ENCODE measurements around the gene FANCC.

Gene FANCC

DNA sequence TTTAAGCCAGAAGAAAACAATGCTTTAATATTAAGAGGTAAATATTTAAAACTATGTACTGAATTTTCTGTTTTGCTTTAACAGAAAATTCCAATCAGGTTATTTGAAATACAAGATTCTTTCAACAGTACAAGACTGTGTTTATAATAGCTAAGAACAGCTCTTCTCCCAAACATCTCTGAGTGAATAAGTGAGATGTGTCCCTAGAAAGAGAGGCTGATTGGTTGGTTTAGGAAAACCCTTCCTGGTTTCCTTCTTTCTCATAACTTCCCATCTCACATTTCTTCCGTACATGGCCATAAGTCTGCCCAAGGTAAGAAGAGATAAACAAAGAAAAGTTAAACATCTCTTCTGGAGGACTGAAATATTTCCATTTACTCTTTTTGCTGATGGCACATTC lies 145.9 kb downstream of the FANCC start:
- DNase-seq = no peak
- Mint-ChIP-seq H3K4me1 (peaks cover 14% of the 10 kb centered on the region), H3K36me3 (peaks cover 17% of the 10 kb centered on the region), H3K27ac (no peak overlapping the region), H3K9me3 (no peaks in the 10 kb centered on the region), H3K4me3 (no peak overlapping the region), H3K27me3 (no peaks in the 10 kb centered on the region)
- CTCF ChIA-PET = no interaction called here

GRCh38 chr9:95171001-95171400 lies 146.5 kb downstream of the FANCC start:
- CTCF ChIA-PET = no interaction called here
- H3K36me3 Mint-ChIP-seq = peaks cover 17% of the 10 kb centered on the region
- no peak overlapping the region for H3K4me3 Mint-ChIP-seq
- H3K9me3 Mint-ChIP-seq = no peaks in the 10 kb centered on the region
- H3K4me1 Mint-ChIP-seq = peaks cover 14% of the 10 kb centered on the region
- no peaks in the 10 kb centered on the region for H3K27me3 Mint-ChIP-seq
- DNase-seq = no peak
- H3K27ac Mint-ChIP-seq = no peak overlapping the region

GRCh38 chr9:95167998-95168397 lies 149.5 kb downstream of the FANCC start:
- no peak overlapping the region for H3K27ac Mint-ChIP-seq
- peak; percentile 73 for DNase-seq

DNA sequence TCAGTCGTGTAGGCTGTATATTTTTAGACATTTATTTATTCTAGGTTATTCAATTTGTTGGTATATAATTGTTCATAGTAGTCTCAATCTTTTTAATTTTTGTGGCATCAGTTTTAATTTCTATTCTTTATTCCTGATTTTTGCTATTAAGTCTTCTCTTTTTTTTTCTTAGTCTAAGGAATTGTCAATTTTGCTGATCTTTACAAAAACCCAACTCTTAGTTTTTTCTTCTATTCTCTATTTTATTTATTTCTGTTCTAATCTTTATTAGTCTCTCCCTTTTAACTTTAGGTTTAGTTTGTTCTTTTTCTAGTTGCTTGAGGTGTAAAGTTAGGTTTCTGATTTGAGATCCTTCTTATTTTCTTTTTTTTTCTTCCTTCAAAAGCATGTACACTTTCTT lies 152.5 kb downstream of the FANCC start:
- H3K4me3 Mint-ChIP-seq = no peak overlapping the region
- H3K27me3 Mint-ChIP-seq = no peaks in the 10 kb centered on the region
- H3K4me1 Mint-ChIP-seq = peaks cover 3% of the 10 kb centered on the region
- no peak for DNase-seq
- peaks cover 23% of the 10 kb centered on the region for H3K36me3 Mint-ChIP-seq
- CTCF ChIA-PET = no interaction called here
- no peak overlapping the region for H3K27ac Mint-ChIP-seq
- H3K9me3 Mint-ChIP-seq = peaks cover 3% of the 10 kb centered on the region

More at GRCh38 chr9:95167998-95168397, 149.5 kb downstream of the FANCC start:
- Mint-ChIP-seq H3K4me3 (no peak overlapping the region), H3K36me3 (peaks cover 19% of the 10 kb centered on the region), H3K4me1 (peaks cover 14% of the 10 kb centered on the region), H3K9me3 (peaks cover 2% of the 10 kb centered on the region), H3K27me3 (no peaks in the 10 kb centered on the region)
- CTCF ChIA-PET = interaction anchor here (0.6 to 3.2 kb wide), 23 partner anchors 11 to 1045 kb away, joined by 3 to 33 read pairs (median 4); no protein-coding TSS in a partner anchor

DNA sequence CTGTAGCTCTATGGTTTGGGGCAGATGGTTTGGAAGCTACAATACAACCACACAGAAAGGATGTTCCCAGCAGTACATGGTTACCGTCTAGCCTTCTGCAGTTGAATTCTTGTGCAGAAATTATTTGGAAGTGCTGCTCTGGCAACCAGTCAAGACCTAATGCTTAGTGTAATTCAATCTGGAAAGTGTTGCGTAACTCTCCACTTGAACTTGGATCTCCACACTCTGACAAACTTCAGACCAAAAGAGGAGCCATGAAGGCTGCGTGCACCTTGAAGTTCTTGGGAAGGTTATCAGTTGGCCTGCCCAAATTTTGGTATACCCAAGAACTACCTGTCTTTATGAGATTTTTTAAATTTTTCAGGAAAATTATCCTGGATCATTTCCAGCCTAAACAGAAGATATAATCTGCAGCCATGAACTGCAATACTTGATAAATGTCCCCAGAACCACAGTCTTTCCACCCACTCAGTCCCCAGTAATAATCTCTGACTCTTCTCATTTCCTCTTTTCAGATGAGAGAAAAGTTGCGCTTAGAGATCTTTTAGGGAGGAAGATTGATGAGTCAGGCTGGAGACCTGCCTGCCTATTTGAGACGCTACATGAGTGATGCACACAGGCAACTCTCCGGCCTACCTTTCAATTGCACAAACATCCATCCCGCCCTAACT lies 159.9 kb downstream of the FANCC start:
- DNase-seq = no peak
- no peaks in the 10 kb centered on the region for H3K27me3 Mint-ChIP-seq
- peaks cover 11% of the 10 kb centered on the region for H3K4me1 Mint-ChIP-seq
- H3K4me3 Mint-ChIP-seq = no peak overlapping the region
- H3K9me3 Mint-ChIP-seq = peaks cover 1% of the 10 kb centered on the region
- H3K27ac Mint-ChIP-seq = no peak overlapping the region
- CTCF ChIA-PET = interaction anchor here (5.8 kb wide), 1 partner anchor 10 kb away, joined by 25 read pairs; no protein-coding TSS in a partner anchor
- H3K36me3 Mint-ChIP-seq = peaks cover 11% of the 10 kb centered on the region

DNA sequence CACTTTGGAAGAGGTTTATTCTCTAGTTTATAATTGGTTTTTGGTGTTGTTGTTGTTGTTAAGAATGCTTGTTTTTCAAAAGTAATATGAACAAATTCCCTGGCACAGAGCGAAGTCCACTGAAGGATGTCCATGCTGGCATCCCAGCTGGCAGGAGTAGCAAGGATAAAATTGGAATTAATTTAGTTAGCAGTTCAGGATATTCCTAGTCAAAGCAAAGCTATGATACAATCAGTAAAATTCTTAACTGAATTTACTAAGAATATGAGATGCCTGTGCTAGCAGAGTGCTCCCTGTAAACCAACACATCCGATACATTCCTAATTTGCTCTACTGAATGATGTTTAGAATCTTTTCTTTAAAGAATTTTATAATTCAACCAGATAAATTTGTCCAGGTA lies 161.4 kb downstream of the FANCC start:
- H3K36me3 Mint-ChIP-seq = peaks cover 9% of the 10 kb centered on the region
- CTCF ChIA-PET = interaction anchor here (5.8 kb wide), 1 partner anchor 12 kb away, joined by 25 read pairs; no protein-coding TSS in a partner anchor
- H3K4me3 Mint-ChIP-seq = no peak overlapping the region
- H3K4me1 Mint-ChIP-seq = peaks cover 15% of the 10 kb centered on the region
- DNase-seq = no peak
- no peaks in the 10 kb centered on the region for H3K27me3 Mint-ChIP-seq
- H3K9me3 Mint-ChIP-seq = peaks cover 1% of the 10 kb centered on the region
- H3K27ac Mint-ChIP-seq = no peak overlapping the region

GRCh38 chr9:95155220-95155619 lies 162.3 kb downstream of the FANCC start:
- CTCF ChIA-PET = interaction anchor here (5.8 kb wide), 1 partner anchor 12 kb away, joined by 25 read pairs; no protein-coding TSS in a partner anchor
- H3K4me1 Mint-ChIP-seq = peaks cover 15% of the 10 kb centered on the region
- peaks cover 3% of the 10 kb centered on the region for H3K36me3 Mint-ChIP-seq
- no peaks in the 10 kb centered on the region for H3K27me3 Mint-ChIP-seq
- peaks cover under 1% of the 10 kb centered on the region for H3K9me3 Mint-ChIP-seq
- no peak overlapping the region for H3K4me3 Mint-ChIP-seq
- H3K27ac Mint-ChIP-seq = no peak overlapping the region
- DNase-seq = no peak

- Mint-ChIP-seq H3K27me3 (no peaks in the 10 kb centered on the region), H3K36me3 (peaks cover 2% of the 10 kb centered on the region), H3K4me1 (peaks cover 18% of the 10 kb centered on the region), H3K4me3 (no peak overlapping the region), H3K27ac (no peak overlapping the region), H3K9me3 (no peaks in the 10 kb centered on the region)
- CTCF ChIA-PET = interaction anchor here (1.0 to 1.3 kb wide), 2 partner anchors 19 to 24 kb away, joined by 3 to 4 read pairs; no protein-coding TSS in a partner anchor
- no peak for DNase-seq
These were observed 166.6 kb downstream of the FANCC start for GRCh38 chr9:95150903-95151302.

- Mint-ChIP-seq H3K9me3 (no peaks in the 10 kb centered on the region), H3K4me3 (no peak overlapping the region), H3K4me1 (peaks cover 10% of the 10 kb centered on the region), H3K27ac (no peak overlapping the region), H3K36me3 (no peaks in the 10 kb centered on the region), H3K27me3 (no peaks in the 10 kb centered on the region)
- CTCF ChIA-PET = interaction anchor here (0.6 to 1.5 kb wide), 2 partner anchors 16 to 21 kb away, joined by 3 read pairs; no protein-coding TSS in a partner anchor
- DNase-seq = no peak
These were observed 169.3 kb downstream of the FANCC start for GRCh38 chr9:95148208-95148520.

DNA sequence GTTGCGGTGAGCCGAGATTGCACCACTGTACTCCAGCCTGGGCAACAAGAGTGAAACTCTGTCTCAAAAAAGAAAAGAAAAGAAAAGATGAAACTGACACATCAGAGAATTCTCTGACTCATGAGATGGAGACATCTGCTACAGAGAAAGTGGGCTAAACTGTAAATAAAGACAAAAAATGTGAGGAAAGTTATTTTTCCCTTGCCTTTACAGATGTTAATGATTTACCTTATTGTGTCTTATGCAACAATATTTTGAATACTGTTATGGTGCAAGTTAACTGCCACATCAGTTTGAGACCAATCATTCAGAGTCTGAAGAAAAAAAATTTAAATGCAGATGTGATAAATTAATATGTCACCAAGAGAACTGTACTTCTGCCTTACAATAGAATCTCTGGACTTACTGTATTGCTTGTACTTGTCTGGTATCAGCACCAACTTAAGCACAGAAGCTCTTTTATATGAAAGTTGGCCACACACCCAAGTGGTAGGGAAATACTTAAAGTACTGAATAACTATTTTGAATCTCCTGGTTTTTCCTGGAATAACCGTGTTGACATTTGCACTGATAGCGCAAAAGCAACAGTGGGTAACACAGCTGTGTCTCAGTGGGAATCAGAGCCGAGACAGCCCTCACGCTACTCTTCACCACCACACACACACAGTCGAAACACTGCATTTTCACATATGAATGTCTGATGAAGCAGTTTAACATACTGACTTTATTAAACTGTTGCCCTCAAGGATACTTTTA lies 169.9 kb downstream of the FANCC start:
- Mint-ChIP-seq H3K9me3 (no peaks in the 10 kb centered on the region), H3K4me3 (no peak overlapping the region), H3K27ac (no peak overlapping the region), H3K27me3 (no peaks in the 10 kb centered on the region), H3K4me1 (peaks cover 8% of the 10 kb centered on the region), H3K36me3 (no peaks in the 10 kb centered on the region)
- CTCF ChIA-PET = interaction anchor here (0.6 kb wide), 1 partner anchor 16 kb away, joined by 3 read pairs; no protein-coding TSS in a partner anchor
- no peak for DNase-seq

GRCh38 chr9:95143591-95144561 lies 173.6 kb downstream of the FANCC start:
- H3K9me3 Mint-ChIP-seq = no peaks in the 10 kb centered on the region
- H3K36me3 Mint-ChIP-seq = no peaks in the 10 kb centered on the region
- DNase-seq = no peak
- CTCF ChIA-PET = interaction anchor here (1.3 to 2.1 kb wide), 2 partner anchors 12 to 24 kb away, joined by 4 to 8 read pairs; no protein-coding TSS in a partner anchor
- H3K27ac Mint-ChIP-seq = no peak overlapping the region
- H3K4me1 Mint-ChIP-seq = peaks cover 3% of the 10 kb centered on the region
- H3K27me3 Mint-ChIP-seq = no peaks in the 10 kb centered on the region
- no peak overlapping the region for H3K4me3 Mint-ChIP-seq

- H3K4me1 Mint-ChIP-seq = peaks cover 1% of the 10 kb centered on the region
- no peaks in the 10 kb centered on the region for H3K9me3 Mint-ChIP-seq
- CTCF ChIA-PET = interaction anchor here (1.3 to 2.1 kb wide), 2 partner anchors 11 to 25 kb away, joined by 4 to 8 read pairs; no protein-coding TSS in a partner anchor
- H3K27ac Mint-ChIP-seq = no peak overlapping the region
- DNase-seq = no peak
- no peaks in the 10 kb centered on the region for H3K36me3 Mint-ChIP-seq
- H3K4me3 Mint-ChIP-seq = no peak overlapping the region
- H3K27me3 Mint-ChIP-seq = no peaks in the 10 kb centered on the region
These were observed 174.8 kb downstream of the FANCC start for GRCh38 chr9:95142728-95143127.

- Mint-ChIP-seq H3K36me3 (no peaks in the 10 kb centered on the region), H3K4me3 (no peak overlapping the region), H3K4me1 (no peaks in the 10 kb centered on the region), H3K27me3 (no peaks in the 10 kb centered on the region), H3K9me3 (no peaks in the 10 kb centered on the region), H3K27ac (no peak overlapping the region)
- no peak for DNase-seq
- CTCF ChIA-PET = interaction anchor here (1.3 to 2.1 kb wide), 2 partner anchors 11 to 26 kb away, joined by 4 to 8 read pairs; no protein-coding TSS in a partner anchor
These were observed 175.2 kb downstream of the FANCC start for GRCh38 chr9:95142315-95142714.

- no peaks in the 10 kb centered on the region for H3K36me3 Mint-ChIP-seq
- DNase-seq = no peak
- no peaks in the 10 kb centered on the region for H3K4me1 Mint-ChIP-seq
- H3K4me3 Mint-ChIP-seq = no peak overlapping the region
- H3K9me3 Mint-ChIP-seq = no peaks in the 10 kb centered on the region
- CTCF ChIA-PET = no interaction called here
- H3K27ac Mint-ChIP-seq = no peak overlapping the region
- H3K27me3 Mint-ChIP-seq = no peaks in the 10 kb centered on the region
These were observed 176.7 kb downstream of the FANCC start for GRCh38 chr9:95140821-95141220.
